CD4-positive, alpha-beta T cell treated with Interleukin-21 for 1 hour (primary cell): ENCODE results near the gene B3GNT9.

ENCODE experiments used
- DNase-seq: peaks from one replicate; pipeline ENCODE4 v3.0.0-alpha.2; 2020

B3GNT9 gene

GRCh38 chr16:67166110-67166547 is 15.3 kb upstream of the B3GNT9 start:
- DNase-seq, result no peak

- DNase-seq, result no peak
Observed at GRCh38 chr16:67165121-67166078, 14.6 kb upstream of the B3GNT9 start.

GRCh38 chr16:67164599-67165061 is 13.8 kb upstream of the B3GNT9 start, which contains the start of gene HSF4:
Gene HSF4 (plus strand): TSS chr16:67164745. CDS start chr16:67164812, 67 bp downstream.
- no peak for DNase-seq

GRCh38 chr16:67163999-67164558 is 13.3 kb upstream of the B3GNT9 start:
- no peak for DNase-seq

GRCh38 chr16:67163164-67163998 is 12.6 kb upstream of the B3GNT9 start:
- DNase-seq, result peak; percentile 62

- DNase-seq, result no peak
Observed at GRCh38 chr16:67162506-67163163, 11.8 kb upstream of the B3GNT9 start.

GRCh38 chr16:67161595-67162058 is 10.8 kb upstream of the B3GNT9 start:
- DNase-seq, result no peak

GRCh38 chr16:67158637-67159600 is 8.1 kb upstream of the B3GNT9 start:
- peak; percentile 92 for DNase-seq

- peak; percentile 74 for DNase-seq
Observed at GRCh38 chr16:67157892-67158635, 7.3 kb upstream of the B3GNT9 start.

- DNase-seq, result no peak
Observed at GRCh38 chr16:67157106-67157748, 6.4 kb upstream of the B3GNT9 start.

GRCh38 chr16:67156143-67156844 is 5.5 kb upstream of the B3GNT9 start:
- no peak for DNase-seq

- peak; percentile 82 for DNase-seq
Observed at GRCh38 chr16:67155295-67156142, 4.7 kb upstream of the B3GNT9 start.

- DNase-seq, result no peak
Observed at GRCh38 chr16:67154578-67155294, 3.9 kb upstream of the B3GNT9 start.

GRCh38 chr16:67151431-67152097 is 766 bp upstream of the B3GNT9 start:
- DNase-seq, result no peak

GRCh38 chr16:67150047-67150832 is 558 bp downstream of the B3GNT9 start:
- DNase-seq, result peak; percentile 46
